KOPT-K1 (cell line): Measurements from ENCODE around the gene PCP4.

Experiments used
- H3K27ac ChIP-seq: fragments of 200-600 bp; sonication (generic); 2 replicates; pipeline ENCODE4 v1.5.1; 2016; ENCODE audit warnings: antibody characterized with exemption, mild to moderate bottlenecking, low read depth, low read length; ENCODE audit not compliant: poor library complexity, severe bottlenecking
- H3K36me3 ChIP-seq: fragments of 200-600 bp; sonication (generic); 2 replicates; pipeline ENCODE4 v1.5.1; 2017; ENCODE audit warnings: antibody characterized with exemption, mild to moderate bottlenecking, low read length, moderate library complexity; ENCODE audit not compliant: insufficient read depth
- H3K9me3 ChIP-seq: fragments of 200-600 bp; sonication (generic); 2 replicates; pipeline ENCODE4 v1.5.1; 2017; ENCODE audit warnings: antibody characterized with exemption, low read length, mild to moderate bottlenecking; ENCODE audit not compliant: insufficient read depth, poor library complexity, severe bottlenecking

PCP4 gene

DNA sequence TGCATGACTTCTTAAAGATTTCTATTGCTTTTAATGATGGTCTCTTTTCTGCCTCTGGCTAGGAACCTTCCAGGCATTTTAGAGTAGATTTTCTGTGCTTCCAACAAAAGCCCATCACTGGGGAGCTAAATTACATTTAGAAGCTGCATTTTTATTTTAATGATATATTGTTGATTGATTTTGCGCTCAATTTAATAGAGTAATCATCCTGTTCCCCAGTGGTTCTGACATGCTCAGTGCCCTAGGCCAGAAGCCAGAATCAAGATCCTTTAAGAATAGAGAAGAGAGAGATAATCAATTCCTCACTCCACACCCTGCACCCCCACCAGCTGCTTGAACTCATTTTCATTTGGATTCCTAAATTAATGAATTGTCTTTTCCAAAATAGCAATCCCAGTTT lies 97.8 kb downstream of the PCP4 start:
- peaks cover 6% of the 10 kb centered on the region for H3K9me3 ChIP-seq
- H3K36me3 ChIP-seq = no peaks in the 10 kb centered on the region
- no peak overlapping the region for H3K27ac ChIP-seq

DNA sequence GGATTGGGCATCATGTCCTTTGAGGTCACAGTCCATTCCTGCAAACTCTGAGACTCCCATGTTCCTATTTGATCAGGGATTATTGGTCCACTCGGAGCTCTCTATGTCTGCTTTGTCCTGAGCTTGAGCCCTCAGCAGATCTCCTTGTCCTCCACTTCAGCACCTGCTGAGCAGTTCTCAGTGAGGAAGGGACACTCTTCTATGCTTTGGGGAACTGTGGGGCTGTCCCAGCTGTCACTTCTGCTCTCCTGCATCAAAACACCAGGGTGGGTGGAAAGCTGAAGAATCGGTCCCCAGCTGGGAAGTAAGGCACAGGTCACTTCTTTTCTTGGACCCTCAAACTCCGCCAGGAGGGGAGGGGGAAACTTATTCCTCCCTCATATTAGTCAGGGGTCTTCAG lies 99.5 kb downstream of the PCP4 start:
- no peaks in the 10 kb centered on the region for H3K36me3 ChIP-seq

DNA sequence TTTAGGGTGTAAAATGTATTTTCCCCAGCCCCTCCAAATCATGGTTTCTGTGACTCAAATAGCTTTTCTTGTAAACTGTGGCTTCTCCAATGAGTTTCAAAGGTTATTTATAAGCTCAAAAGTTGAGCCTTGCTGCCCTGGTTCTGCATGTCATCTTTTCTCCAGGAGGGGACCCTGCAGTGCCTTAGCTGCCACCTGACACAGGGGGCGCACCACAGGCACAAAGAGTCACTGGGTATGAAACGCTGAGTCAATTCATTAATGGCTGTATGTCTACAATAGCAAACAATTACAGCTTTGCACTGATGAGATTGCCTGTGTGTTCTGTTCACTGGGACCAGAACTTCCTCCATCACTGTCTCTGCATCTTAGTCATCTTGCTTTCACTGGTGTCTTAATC lies 100.8 kb downstream of the PCP4 start:
- Histone ChIP-seq H3K36me3 (no peaks in the 10 kb centered on the region), H3K9me3 (peaks cover 3% of the 10 kb centered on the region), H3K27ac (no peak overlapping the region)

More for the DNA sequence above, 99.5 kb downstream of the PCP4 start:
- Histone ChIP-seq H3K9me3 (peaks cover 3% of the 10 kb centered on the region), H3K27ac (no peak overlapping the region)

DNA sequence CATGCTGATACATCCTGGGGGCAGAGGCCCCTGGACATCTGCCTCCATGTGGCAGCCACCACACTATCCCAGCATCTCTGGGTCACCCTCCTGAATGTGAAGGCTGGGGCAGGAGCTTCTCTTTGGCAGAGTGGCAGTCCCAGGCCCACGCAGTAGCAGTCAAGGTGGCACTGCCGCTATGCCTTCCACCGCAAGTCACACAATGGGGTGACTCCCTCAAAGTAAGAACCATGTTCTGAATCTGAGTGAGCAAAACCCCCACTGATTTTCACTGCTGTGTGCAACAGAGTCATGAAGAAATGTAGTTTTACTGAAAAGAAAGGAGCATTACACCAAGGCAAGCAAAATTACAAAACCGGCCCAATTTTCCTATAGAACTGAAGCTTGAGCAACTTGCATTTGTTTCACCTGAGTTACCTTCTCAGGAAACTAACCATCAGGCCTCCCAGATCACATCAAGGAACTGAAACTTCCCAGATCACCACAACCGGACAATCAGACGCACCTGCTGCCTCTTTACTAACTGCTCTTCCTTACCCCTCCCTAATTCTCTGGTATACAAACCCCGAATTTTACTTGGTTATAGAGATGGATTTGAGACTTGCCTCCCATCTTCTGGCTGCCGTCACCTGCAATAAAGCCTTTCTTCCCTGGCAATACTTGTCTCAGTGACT lies 102.6 kb downstream of the PCP4 start:
- H3K27ac ChIP-seq = no peak overlapping the region
- H3K36me3 ChIP-seq = no peaks in the 10 kb centered on the region

DNA sequence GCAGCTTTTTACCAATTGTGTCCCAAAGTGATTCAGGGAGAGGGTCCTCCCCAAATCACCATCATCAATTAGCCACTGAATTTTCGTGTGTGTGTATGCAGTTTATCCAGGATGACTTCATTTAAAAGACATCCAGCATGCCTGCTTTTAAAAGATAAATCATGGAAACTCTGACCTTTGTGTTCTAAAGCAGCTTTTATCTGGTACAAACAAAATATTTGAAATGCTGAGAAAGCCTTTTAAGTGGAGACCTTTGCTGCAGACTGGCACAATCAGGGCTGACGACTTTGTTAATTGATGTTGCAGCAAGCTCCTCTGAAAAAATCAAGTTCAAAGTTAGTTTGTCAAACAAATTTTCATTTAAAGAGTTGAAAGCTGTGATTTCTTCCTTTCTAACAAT lies 104.7 kb downstream of the PCP4 start:
- Histone ChIP-seq H3K9me3 (no peaks in the 10 kb centered on the region), H3K27ac (no peak overlapping the region), H3K36me3 (no peaks in the 10 kb centered on the region)

More for the DNA sequence above, 102.6 kb downstream of the PCP4 start:
- peaks cover 3% of the 10 kb centered on the region for H3K9me3 ChIP-seq

DNA sequence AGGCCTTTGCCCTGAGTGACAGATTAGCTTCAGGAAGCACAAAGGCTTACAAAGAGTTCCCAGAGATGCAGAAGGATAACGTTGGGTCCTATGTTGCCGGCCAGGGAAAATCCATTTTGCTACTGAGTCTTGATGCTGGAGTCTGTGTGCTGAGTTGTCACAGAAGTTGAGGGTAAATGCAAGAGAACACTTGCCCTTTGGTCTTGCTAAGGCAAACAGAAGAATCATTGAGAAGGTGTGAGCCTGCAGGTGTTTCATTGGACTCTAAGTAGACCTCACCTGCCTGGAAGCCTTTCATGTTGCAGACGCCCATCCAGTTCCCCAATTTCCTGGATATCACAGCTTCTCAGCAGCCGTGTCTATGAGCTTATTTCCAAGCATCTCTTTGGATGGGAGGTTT lies 105.2 kb downstream of the PCP4 start:
- Histone ChIP-seq H3K27ac (no peak overlapping the region), H3K9me3 (no peaks in the 10 kb centered on the region), H3K36me3 (no peaks in the 10 kb centered on the region)

DNA sequence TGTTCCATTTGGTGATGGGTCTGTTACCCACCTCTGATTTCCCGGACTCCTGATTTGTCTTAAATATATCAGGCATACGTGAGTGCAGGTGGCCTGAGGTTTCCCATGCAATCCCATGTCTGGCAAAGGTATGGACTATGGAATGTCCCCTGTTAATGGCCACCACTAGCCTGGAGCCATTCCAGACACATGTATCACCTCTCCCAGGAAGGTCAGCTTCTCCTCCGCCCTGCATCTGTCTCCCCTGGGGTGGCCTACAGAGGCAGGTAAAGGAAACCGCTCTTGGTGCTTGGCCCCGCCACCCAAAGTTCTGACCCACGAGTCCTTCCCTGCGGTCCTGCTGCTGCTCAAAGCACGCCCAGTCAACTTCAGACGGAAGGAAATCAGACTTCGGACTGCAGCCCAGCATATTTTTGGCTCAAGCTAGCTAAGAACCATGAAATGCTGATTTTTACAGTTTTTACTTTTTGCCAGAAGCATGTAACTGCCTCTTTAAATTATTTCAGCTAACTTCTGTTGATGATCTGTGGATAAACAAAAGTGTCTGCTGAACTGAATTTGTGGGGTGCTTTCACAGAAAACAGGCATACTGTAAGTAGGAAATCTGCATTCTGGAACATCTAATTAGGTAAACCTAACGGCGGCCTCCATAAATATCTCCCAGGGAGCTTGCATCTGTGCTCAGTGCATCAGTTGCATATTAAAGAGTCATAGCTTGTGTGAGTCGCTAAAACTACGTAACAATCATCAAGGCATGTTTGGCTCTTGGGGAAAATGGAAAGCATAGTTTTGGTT lies 105.9 kb downstream of the PCP4 start:
- no peak overlapping the region for H3K27ac ChIP-seq
- H3K36me3 ChIP-seq = no peaks in the 10 kb centered on the region
- no peaks in the 10 kb centered on the region for H3K9me3 ChIP-seq

DNA sequence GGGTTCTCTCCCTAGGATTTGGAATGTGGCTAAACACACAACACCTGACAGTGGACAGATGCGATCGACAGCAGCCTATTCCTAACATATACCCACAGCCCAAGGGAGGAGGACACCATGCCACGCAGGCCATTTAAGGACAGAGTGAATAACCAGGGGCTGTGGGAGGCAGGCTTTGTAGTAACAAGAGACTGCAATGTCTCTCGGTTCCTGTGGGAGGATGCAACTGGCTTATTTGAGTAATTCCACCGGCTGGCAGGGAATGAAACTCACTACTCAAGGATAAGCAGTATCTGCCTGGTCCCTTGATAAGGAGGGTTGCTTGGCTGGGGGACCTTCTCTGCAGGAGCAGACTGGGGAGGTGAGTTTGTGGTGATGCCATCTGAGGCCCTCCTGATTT lies 109.6 kb downstream of the PCP4 start:
- Histone ChIP-seq H3K9me3 (no peaks in the 10 kb centered on the region), H3K36me3 (no peaks in the 10 kb centered on the region), H3K27ac (no peak overlapping the region)
